Panc1 (cell line): ENCODE results near the gene MYO18A. TPM values are rescaled to one million over a fixed set of nuclear protein-coding genes. Genes with fewer than 3 reads are reported as not detected.

Experiments used
- ATAC-seq: fragments of 200-7000 bp; cut with Tn5 transposase; 2 replicates; pipeline ENCODE4 v1.9.1; 2020; ENCODE audit warnings: mild to moderate bottlenecking, moderate library complexity
- BruUV-seq: library from RNA; stranded (reverse); fragments of 400-500 nt; replicated peaks from 2 replicates; lab custom pipeline; 2021; lab: Mats Ljungman, UMichigan
- CTCF ChIA-PET: fragments of 300-600 bp; sonication (Branson Sonifier 250); formaldehyde crosslinking; loops from one replicate; lab custom pipeline; 2022; ENCODE audit warnings: antibody characterized with exemption; lab: Charles Lee
- POLR2A ChIA-PET: fragments of 300-600 bp; sonication (Branson Sonifier 250); formaldehyde crosslinking; loops from one replicate; lab custom pipeline; 2022; ENCODE audit warnings: antibody characterized with exemption; lab: Charles Lee
- DNase-seq: peaks from one replicate; pipeline ENCODE4 v3.0.0-alpha.2; 2010; ENCODE audit warnings: low read depth, low spot score
- H3K27ac ChIP-seq: 2 replicates; pipeline ENCODE4 v1.5.1; 2011; ENCODE audit warnings: mild to moderate bottlenecking, low read length, inconsistent platforms
- H3K27me3 ChIP-seq: fragments of 200-500 bp; sonication (Bioruptor generic); 2 replicates; pipeline ENCODE4 v1.6.0; 2014; ENCODE audit warnings: low read length, inconsistent platforms; ENCODE audit not compliant: control insufficient read depth, insufficient read depth
- H3K36me3 ChIP-seq: fragments of 200-500 bp; sonication (Bioruptor generic); 2 replicates; pipeline ENCODE4 v1.5.1; 2014; ENCODE audit warnings: inconsistent platforms, mild to moderate bottlenecking, low read length, moderate library complexity; ENCODE audit not compliant: control insufficient read depth, insufficient read depth
- H3K4me1 ChIP-seq: 2 replicates; pipeline ENCODE4 v1.5.1; 2011; ENCODE audit warnings: inconsistent platforms, mild to moderate bottlenecking, low read length, moderate library complexity; ENCODE audit not compliant: control insufficient read depth, insufficient read depth
- H3K4me3 ChIP-seq, 2 experiments: 2 replicates each; pipeline ENCODE4 v1.5.1; 2011 to 2012; ENCODE audit warnings: low read depth in 2 of 2, low read length in 2 of 2, mild to moderate bottlenecking in 2 of 2, inconsistent platforms in 1 of 2, moderate library complexity in 1 of 2
- H3K9me3 ChIP-seq: fragments of 200-500 bp; sonication (Bioruptor generic); 2 replicates; pipeline ENCODE4 v1.5.1; 2014; ENCODE audit warnings: low read depth, mild to moderate bottlenecking, inconsistent platforms, low read length, moderate library complexity; ENCODE audit not compliant: control insufficient read depth, insufficient read depth
- CTCF ChIP-seq: fragments of 450-650 bp; IDR thresholded peaks from 2 replicates; pipeline ENCODE4 v1.5.1; 2017; ENCODE audit warnings: mild to moderate bottlenecking
- POLR2AphosphoS5 ChIP-seq: IDR thresholded peaks from 2 replicates; pipeline ENCODE4 v1.6.1; 2012; ENCODE audit warnings: mild to moderate bottlenecking, low read depth, low read length, moderate library complexity
- REST ChIP-seq, 2 experiments: IDR thresholded peaks; 2 replicates each; pipeline ENCODE4 v1.6.1; 2011 to 2012; ENCODE audit warnings: low read depth in 2 of 2, control low read depth in 1 of 2, low read length in 1 of 2, mild to moderate bottlenecking in 1 of 2, moderate library complexity in 1 of 2; ENCODE audit not compliant: insufficient read depth in 1 of 2
- SIN3A ChIP-seq: IDR thresholded peaks from 2 replicates; pipeline ENCODE4 v1.6.1; 2012; ENCODE audit warnings: low read depth, mild to moderate bottlenecking, low read length, moderate library complexity, borderline replicate concordance; ENCODE audit not compliant: insufficient read depth
- TCF7L2 ChIP-seq: IDR thresholded peaks from 2 replicates; pipeline ENCODE4 v1.6.1; 2011; ENCODE audit warnings: mild to moderate bottlenecking, low read depth, low read length, inconsistent platforms
- in situ Hi-C: cut with HindIII; loops from 2 replicates; pipeline ENCODE4 v1.10.0; 2016; ENCODE audit warnings: low sequenced_read_pairs, low pct_unique_long_range_greater_than_20kb
- intact Hi-C: fragments of 100-400 bp; cut with micrococcal nuclease; formaldehyde crosslinking; loops from one replicate; pipeline ENCODE4 v1.10.0; 2022; ENCODE audit not compliant: unreplicated experiment
- total RNA-seq: library from RNA; stranded (reverse); gene quantifications from one replicate; pipeline ENCODE4 v1.2.1, GENCODE V29; 2021; ENCODE audit not compliant: unreplicated experiment

The MYO18A gene
- total RNA-seq, 1 experiment from 2014 or later, result 108 TPM

GRCh38 chr17:29135464-29135863 lies 44.7 kb downstream of the MYO18A start:
- ChIA-PET POLR2A (no interaction called here), CTCF (no interaction called here)
- intact Hi-C loops, result no loop called here
- DNase-seq, result no peak
- H3K4me1 ChIP-seq, result peaks cover 38% of the 10 kb centered on the region
- no peaks in the 10 kb centered on the region for H3K27me3 ChIP-seq
- in situ Hi-C loops, result no loop called here
- H3K27ac ChIP-seq, result no peak overlapping the region
- H3K4me3 ChIP-seq, result no peak overlapping the region
- TF ChIP-seq CTCF (no peak), REST (IDR thresholded peaks at IDR 0.05; ENCODE audit: insufficient read depth in 1 of 2, low read depth in 2 of 2, low read length in 1 of 2) (no peak), SIN3A (no peak), TCF7L2 (no peak), POLR2AphosphoS5 (no peak)
- no peak for ATAC-seq
- no peaks in the 10 kb centered on the region for H3K9me3 ChIP-seq
- no TSS peak for BruUV-seq
- no peaks in the 10 kb centered on the region for H3K36me3 ChIP-seq

GRCh38 chr17:29133121-29133713 lies 47.0 kb downstream of the MYO18A start:
- POLR2A ChIA-PET, result interaction anchor here (0.5 kb wide), 1 partner anchor 92 kb away, joined by 3 read pairs; no protein-coding TSS in a partner anchor
- DNase-seq, result no peak
- Histone ChIP-seq H3K27me3 (no peaks in the 10 kb centered on the region), H3K9me3 (no peaks in the 10 kb centered on the region), H3K27ac (peak overlapping the region; percentile 6; the same call in 1 of the 2 replicates), H3K4me3 (no peak overlapping the region), H3K4me1 (peaks cover 21% of the 10 kb centered on the region), H3K36me3 (no peaks in the 10 kb centered on the region)
- no TSS peak for BruUV-seq
- intact Hi-C loops (no loop called here), in situ Hi-C loops (no loop called here)
- TF ChIP-seq SIN3A (no peak), TCF7L2 (no peak), REST (IDR thresholded peaks at IDR 0.05; ENCODE audit: insufficient read depth in 1 of 2, low read depth in 2 of 2, low read length in 1 of 2) (no peak), CTCF (no peak), POLR2AphosphoS5 (no peak)
- CTCF ChIA-PET, result interaction anchor here (0.5 to 2.0 kb wide), 6 partner anchors 9 to 86 kb away, joined by 3 to 10 read pairs (median 5); no protein-coding TSS in a partner anchor
- ATAC-seq, result peak; percentile 82
